ENCODE measurements around the gene TFF1.

The TFF1 gene

GRCh38 chr21:42375966-42376337, 9.6 kb upstream of the TFF1 start:
- TF ChIP-seq CTCF (IDR thresholded peaks at IDR 0.05; ENCODE audit: insufficient read depth, low read length, poor library complexity, severe bottlenecking): no peak
- Histone ChIP-seq H3K27me3 (replicated peaks; ENCODE audit: control insufficient read depth, insufficient read depth, low read length) (no peaks in the 10 kb centered on the region), H3K36me3 (ENCODE audit: control insufficient read depth, insufficient read depth, low read length) (no peaks in the 10 kb centered on the region), H3K4me3 (replicated peaks; ENCODE audit: low read depth, low read length) (no peak overlapping the region)
- DNase-seq (ENCODE audit: extremely low read depth, insufficient read length): no peak

GRCh38 chr21:42375506-42375905, 9.2 kb upstream of the TFF1 start:
- Histone ChIP-seq H3K27me3 (replicated peaks; ENCODE audit: control insufficient read depth, insufficient read depth, low read length) (no peaks in the 10 kb centered on the region), H3K4me3 (replicated peaks; ENCODE audit: low read depth, low read length) (no peak overlapping the region), H3K36me3 (ENCODE audit: control insufficient read depth, insufficient read depth, low read length) (no peaks in the 10 kb centered on the region)
- no peak for DNase-seq (ENCODE audit: extremely low read depth, insufficient read length)
- TF ChIP-seq CTCF (IDR thresholded peaks at IDR 0.05; ENCODE audit: insufficient read depth, low read length, poor library complexity, severe bottlenecking): no peak

- Histone ChIP-seq H3K4me3 (replicated peaks; ENCODE audit: low read depth, low read length) (no peak overlapping the region), H3K36me3 (ENCODE audit: control insufficient read depth, insufficient read depth, low read length) (no peaks in the 10 kb centered on the region), H3K27me3 (replicated peaks; ENCODE audit: control insufficient read depth, insufficient read depth, low read length) (no peaks in the 10 kb centered on the region)
- TF ChIP-seq CTCF (IDR thresholded peaks at IDR 0.05; ENCODE audit: insufficient read depth, low read length, poor library complexity, severe bottlenecking): no peak
- no peak for DNase-seq (ENCODE audit: extremely low read depth, insufficient read length)
These were observed 8.6 kb upstream of the TFF1 start for GRCh38 chr21:42374864-42375499.

GRCh38 chr21:42374457-42374856, 8.1 kb upstream of the TFF1 start:
- Histone ChIP-seq H3K36me3 (ENCODE audit: control insufficient read depth, insufficient read depth, low read length) (no peaks in the 10 kb centered on the region), H3K27me3 (replicated peaks; ENCODE audit: control insufficient read depth, insufficient read depth, low read length) (no peaks in the 10 kb centered on the region), H3K4me3 (replicated peaks; ENCODE audit: low read depth, low read length) (no peak overlapping the region)
- DNase-seq (ENCODE audit: extremely low read depth, insufficient read length): no peak
- TF ChIP-seq CTCF (IDR thresholded peaks at IDR 0.05; ENCODE audit: insufficient read depth, low read length, poor library complexity, severe bottlenecking): no peak

GRCh38 chr21:42373908-42374455, 7.6 kb upstream of the TFF1 start:
- DNase-seq (ENCODE audit: extremely low read depth, insufficient read length): no peak
- TF ChIP-seq CTCF (IDR thresholded peaks at IDR 0.05; ENCODE audit: insufficient read depth, low read length, poor library complexity, severe bottlenecking): no peak

More at GRCh38 chr21:42373908-42374455, 7.6 kb upstream of the TFF1 start:
- Histone ChIP-seq H3K36me3 (ENCODE audit: control insufficient read depth, insufficient read depth, low read length) (no peaks in the 10 kb centered on the region), H3K27me3 (replicated peaks; ENCODE audit: control insufficient read depth, insufficient read depth, low read length) (no peaks in the 10 kb centered on the region), H3K4me3 (replicated peaks; ENCODE audit: low read depth, low read length) (no peak overlapping the region)

Measured in GM06990 (cell line).